HG02840 (cell line): ENCODE results near the gene ALCAM.

Experiments used
- ATAC-seq: cut with Tn5 transposase; IDR thresholded peaks from one replicate; pipeline ENCODE4 v1.9.1; 2021; ENCODE audit warnings: mild to moderate bottlenecking, moderate library complexity, moderate number of reproducible peaks; ENCODE audit not compliant: unreplicated experiment, low FRiP score

The ALCAM gene

DNA sequence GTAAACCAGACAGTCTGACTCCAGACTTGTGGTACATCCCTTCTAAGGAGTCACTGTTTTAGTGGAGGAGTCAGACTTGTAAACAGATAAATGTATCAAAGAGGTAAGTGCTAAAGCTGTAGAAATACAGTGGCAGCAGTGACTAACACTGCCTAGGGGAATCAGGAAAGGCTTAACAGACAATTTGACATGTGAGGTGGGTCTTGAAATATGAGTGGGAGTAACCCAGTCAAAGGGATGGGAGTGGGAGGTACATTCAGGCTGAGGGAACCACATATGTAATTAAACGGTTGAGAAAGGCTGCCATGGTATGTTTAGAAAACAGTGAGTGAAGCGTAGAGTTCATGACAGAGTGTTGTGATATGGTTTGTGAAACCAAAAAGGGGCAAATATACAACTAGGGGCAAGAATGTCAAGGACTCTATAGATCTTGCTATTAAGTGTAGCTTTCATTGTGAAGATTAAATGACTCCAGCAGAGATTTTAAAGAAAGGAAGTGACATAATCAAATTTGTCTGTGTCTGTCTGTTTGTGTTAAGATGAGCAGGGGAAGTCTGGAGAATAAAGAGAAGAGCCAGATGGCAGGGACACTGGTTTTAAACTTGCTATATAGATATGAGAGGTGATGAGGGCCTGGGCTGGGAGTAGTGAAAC is 11.2 kb upstream of the ALCAM start:
- ATAC-seq, result no peak

DNA sequence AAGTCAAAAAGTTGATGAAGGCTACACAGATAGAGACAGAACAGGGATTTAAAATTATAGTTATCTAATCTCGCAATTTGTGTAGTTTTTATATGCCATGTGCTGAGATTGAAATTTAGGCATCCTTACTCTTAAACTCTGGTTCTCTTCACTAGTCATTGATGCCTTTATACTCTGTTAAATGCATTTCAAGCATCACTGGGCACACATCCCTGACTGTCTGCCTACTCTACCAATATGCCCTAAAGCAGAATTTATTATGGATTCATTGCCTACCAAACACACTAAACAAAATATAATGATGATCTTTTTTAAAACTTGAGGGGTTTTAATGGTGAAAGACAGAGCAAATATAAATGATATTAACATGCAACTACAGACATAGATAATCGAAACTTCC is 10.3 kb upstream of the ALCAM start:
- ATAC-seq, result no peak

DNA sequence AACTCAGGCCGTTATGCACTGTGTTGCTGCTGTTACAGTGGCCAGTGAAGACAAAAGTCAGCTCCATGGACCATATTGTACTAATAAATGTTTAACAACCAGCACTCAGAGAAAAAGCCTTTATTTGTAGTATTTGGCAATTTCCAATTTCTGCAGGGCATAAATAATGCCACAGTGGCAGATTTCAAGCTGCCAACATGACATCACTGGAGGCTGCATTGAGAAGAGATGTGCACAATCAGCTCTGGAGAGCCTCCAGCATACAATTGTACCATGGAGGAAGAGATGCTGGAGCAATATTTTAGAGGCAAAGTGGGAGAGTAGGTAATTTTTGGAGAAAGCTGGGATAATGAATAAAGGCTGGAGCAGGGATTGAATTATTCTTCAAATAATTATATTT is 9.7 kb upstream of the ALCAM start:
- no peak for ATAC-seq

DNA sequence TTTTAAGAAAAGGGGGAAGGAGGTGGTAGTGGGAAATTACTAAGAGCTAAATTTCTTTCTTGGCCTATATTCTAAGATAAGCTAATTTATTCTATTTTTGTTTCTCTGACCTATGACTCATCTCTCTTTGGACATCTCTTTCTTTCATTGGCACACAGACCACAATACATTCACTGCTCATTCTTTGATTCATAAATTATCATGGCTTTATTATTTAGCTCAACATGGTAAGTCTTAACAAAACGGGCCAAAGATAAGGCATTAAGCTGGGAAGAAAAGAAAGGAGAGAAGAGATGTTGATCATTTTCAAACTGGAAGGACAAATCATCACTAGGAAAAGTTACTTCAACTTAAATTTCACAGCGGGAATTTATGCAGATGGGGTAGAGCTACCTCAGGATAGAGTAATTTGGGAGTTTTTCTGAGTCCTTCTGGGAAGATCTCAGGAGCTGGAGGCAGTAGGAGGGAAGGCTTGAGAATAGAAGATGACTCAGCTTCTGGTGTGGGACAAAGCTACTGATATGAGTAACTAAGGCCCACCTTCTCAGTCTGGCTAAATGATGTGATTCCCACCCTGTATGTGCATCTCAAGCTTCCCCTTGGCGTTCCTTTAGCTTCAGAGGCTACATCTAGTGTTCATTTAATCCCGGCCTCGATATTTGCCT is 7.5 kb upstream of the ALCAM start:
- ATAC-seq, result no peak

DNA sequence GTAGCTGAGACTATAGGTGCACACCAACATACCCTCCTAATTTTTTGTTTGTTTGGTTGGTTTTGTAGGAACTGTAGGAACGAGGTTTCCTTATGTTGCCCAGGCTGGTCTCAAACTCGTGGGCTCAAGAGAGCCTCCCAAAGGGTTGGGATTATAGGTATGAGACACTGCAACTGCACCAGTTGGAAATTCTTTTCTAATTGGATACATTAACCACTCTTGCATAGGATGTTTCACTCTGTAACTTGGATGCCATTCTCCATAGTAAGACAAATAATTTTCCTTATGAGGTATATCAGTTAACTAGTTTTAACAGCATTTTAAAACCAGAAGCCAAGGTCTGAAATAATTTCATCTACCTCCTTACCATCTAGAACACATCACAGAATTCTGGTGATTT is 6.7 kb upstream of the ALCAM start:
- no peak for ATAC-seq

DNA sequence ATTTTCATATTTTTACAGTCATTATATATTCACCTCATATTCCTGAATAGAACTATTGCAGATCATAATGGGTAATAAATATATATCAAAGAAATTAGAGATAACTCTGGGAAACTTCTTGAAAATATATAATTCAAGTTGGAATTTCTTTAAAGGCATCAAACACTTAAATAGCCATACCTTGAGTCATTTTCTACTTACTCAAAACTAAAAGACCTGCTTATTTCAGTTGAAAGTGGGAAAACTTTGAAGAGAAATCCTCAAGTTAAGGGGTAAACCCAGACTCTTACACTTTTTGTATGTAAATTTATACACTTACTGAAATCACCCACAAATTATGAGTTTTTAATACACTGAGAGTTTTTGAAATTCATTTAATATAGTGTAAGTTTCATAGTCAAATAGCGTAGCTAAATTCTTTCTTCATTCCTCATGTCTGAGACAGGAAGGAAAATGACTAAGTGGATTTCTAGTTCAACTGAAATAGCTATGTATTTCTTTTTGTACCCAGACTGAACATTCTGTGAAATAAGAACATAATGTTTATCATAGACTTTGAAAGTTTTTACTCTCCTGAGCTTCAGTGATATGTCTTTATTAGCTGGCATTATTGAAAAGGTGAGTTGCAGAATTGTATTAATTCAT is 4.6 kb upstream of the ALCAM start:
- ATAC-seq, result no peak

DNA sequence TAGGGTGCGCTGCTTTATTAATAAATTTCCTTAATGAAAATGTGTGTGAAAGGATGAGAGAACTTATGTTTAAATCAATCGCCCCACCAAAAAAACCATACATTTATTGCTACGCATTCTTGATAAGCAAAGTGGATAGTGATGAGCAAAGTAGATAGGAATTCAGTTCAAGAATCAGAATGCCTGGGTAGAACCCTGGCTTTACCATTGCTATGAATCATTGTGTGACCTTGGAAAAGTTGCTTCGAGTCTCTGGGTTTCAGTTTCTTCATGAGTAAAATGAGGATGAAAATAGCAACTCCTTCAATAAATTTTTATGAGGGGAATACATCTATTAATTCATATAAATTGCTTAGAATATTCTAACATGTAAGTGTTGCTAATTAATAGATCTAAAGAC is 2.6 kb upstream of the ALCAM start:
- no peak for ATAC-seq

DNA sequence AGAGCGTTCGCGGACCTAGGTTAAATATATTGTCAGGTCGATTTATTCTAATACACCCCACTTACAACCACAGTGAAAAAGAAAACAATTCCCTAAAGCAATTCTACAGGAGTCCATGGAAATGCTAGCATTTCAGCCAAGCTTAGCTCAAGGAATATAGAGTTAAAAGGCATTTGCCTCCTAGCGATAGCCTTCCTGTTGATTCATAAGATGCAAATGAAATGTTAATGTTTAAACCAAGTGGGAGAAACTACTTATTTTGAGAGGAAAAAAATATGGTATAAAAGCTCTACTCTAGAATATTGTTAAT is 1.7 kb upstream of the ALCAM start:
- ATAC-seq, result no peak

DNA sequence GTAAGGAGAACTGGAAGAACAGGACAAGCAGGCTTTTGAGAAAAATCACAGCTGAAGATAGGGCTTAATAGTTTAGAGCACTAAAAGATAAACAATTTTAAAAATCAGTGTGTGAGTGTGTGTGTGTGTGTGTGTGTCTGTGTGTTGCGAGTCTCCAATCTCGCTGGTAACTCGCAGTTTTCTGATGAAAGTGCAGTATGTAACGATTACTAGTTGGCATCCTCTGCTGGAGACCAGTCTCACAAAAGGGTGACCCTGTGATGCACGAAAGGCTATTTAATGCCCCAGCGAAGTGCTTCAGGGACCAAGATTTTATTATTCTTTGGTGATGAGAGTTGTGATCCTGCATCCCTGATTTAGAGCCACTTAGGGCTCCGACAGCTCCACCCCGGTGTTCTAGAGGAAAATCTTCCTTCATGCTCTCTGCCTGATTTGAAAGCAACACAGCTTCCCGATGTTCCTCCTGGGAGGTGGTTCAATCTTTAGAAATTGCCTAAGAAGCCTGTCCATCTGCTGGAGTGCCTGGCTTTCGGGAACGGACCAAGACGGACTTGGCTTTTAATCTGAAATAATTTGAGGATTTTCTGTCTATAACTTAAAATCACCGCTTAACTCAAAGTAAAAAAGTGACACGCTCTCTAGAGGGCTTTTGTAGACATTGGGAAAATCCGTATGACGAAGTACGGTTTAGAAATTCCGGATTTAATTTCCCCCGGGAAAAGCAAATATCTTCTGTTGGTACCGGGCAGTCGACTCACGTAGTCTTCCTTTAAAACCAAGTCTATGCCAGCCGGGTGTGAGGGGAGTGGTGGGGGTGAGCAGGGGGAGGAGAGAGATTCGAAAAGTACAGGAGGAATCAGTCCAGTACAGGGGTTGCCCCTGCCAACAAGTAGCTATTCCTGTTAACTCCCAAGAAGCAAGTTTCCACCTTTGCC is 1.1 kb upstream of the ALCAM start:
- ATAC-seq, result no peak

DNA sequence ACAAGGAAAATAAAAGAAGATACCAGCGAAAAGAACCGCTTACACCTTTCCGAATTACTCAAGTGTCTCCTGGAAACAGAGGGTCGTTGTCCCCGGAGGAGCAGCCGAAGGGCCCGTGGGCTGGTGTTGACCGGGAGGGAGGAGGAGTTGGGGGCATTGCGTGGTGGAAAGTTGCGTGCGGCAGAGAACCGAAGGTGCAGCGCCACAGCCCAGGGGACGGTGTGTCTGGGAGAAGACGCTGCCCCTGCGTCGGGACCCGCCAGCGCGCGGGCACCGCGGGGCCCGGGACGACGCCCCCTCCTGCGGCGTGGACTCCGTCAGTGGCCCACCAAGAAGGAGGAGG is 325 bp downstream of the ALCAM start:
- ATAC-seq, result no peak

DNA sequence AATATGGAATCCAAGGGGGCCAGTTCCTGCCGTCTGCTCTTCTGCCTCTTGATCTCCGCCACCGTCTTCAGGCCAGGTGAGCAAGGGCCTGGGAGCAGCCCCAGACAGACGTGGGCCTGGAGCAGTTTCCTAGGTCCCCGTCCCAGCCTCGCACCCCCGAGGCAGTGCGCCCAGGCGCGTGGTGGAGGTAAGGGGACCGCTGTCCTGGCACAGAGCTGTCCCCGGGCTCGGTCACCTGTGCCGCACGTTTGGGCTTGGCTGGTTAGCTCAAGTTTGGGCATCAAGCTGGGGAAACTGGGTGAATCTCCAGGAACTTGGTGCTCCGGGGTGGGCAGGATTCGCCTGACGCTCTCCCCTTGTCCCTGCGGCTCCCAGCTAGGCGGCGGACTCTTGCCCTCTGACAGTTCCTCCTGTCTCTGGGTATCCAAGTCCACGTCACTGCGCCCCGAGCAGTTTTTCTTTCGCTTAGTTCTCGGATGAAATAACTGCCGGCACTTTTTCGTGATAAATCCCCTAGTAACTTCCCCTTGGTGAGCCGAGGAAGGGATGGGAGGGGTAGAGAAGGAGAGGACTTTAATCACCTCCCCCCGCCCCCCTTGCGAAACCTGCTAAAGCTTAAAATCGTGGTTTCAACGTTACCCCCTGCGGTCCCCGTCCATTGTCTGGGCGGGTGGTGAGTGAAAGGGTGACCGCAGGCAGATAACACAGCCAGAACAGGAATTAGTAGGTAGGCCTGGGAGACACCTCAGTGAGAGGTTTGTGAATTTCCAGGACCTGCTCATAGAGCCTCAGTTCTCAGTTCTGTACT is 901 bp downstream of the ALCAM start:
- peak; percentile 30 for ATAC-seq

DNA sequence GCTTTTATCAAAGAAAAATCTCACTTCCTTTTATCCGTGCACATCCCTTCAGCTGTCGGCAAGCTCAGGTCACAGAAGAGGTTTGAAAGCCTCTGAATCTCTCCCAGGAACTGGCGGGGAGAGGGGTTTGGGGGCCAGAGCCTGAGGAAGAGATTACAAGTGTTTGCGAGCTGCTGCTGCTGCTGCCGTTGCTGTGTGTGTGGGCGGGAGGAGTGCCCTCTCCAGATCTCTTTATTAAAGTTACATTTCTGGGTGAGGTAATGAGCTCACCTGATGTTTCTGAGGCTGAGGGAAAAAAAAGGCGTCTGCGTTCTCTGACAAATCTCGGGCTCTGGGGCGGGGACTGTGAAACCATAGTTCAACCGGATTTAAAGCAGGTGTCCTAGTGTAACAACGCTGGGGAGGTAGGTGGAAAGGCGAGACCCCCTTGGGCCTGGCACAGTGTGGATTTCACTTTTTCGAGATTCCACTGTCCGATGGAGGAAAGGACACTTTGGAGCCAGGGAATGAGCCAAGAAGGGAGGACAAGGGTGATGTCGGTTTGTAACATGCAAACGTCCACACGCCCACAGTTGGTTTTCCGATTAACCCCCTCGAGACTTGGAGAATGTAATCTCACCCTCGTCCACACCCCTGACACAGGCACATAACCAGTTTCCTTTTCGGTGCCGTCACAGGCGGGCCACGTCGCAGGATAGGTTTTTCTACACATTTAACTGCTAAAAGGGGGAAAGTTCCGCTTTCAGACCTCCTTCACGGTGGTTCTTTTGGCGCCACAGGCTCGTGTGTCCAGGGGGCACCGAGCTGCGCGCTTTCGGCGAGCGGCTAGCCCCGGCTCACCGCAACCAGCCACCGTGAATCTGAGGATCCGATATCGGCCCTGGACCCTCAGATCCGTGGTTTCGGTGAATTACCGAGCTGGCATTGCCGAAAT is 2.1 kb downstream of the ALCAM start:
- peak; percentile 24 for ATAC-seq

DNA sequence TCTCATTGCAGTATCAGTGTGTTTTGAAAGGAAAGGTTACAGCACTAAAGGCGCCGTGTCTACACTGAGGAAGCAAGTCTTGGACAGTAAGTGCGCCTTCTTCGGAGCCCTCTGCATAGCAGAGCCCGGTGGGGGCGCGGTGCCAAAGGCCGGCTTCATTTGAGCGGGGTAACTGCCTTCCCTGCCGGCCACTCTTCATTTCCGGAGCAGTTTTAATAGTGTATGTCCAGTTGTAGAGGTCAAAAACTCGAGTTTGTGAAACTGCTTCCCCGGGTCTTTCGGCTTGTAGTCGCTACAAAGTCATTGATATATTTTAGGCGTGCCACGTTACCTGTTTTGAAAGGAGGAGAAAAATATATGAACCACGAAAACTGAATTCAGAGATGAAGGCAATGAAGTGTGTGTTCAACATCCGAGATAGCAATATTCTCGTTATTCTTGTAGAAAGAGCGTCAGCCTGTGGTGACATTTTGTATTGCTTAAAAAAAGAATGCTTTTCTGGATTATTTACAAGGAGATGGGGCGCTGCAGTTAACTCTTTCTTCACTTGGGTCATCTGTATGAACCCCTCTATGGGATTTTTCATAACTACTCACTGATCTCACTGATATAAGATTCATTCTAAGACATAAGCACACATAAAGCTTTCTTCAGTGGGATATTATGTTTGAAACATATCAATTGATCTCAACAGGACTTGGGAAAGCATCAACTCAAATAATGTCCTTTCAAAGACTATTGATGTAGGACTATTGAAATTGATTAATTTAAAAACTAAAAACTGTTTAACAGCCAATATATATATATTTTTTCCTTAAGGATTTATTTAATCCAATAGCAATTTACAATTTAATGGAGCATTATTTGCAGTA is 3.0 kb downstream of the ALCAM start:
- no peak for ATAC-seq

DNA sequence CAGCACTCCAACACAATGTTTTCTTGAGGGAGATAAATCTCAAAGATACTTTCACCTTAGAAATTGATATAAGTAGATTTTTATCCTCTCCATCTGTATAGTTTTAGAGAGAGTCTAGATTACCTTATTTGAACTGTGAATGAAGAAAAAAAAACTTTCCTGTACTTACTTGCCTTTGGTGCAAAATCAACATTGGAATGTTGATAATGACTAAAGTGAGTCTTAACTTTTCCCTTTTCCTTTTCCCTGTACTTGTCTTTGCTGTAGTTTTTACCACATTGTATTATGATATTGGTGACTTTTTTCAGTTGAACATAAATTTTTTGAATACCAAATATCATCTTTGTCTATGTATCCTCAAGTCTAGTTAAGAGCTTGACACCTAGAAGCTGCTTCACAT is 6.7 kb downstream of the ALCAM start:
- ATAC-seq, result no peak

DNA sequence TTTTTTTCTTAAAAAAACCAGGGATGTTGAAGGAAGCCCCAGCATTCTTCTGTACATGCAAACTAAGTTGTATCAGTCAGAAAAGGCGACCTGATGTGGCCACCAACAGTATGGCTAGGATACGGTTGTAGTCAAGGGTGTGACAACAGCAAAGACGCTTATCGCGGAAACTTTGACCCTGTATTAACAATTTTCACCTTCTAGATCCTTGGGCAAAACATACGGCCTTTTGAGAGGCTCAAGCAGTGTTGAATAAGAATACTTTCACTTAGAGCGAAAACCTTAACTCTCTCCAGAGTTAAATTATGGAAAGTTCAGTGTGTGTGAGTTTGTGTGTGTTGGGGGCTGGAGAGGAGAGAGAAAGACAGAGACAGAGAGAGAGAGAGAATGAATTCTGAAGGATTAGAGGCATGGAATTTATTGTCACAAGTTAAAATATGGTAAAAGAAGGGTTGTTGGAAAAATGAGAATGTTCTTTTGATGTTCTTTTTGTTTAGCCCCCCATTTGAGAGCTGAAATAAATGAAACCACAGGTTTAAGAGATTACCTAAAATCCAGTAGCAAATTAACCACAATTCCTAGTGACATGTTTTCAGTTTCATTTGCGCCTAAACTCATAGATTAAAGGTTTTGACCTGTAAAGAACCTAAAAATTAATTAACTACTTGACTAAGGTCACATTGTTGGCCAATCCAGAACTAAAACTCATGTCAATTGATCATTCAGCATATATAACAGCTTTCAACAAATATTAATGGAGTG is 9.2 kb downstream of the ALCAM start:
- no peak for ATAC-seq

DNA sequence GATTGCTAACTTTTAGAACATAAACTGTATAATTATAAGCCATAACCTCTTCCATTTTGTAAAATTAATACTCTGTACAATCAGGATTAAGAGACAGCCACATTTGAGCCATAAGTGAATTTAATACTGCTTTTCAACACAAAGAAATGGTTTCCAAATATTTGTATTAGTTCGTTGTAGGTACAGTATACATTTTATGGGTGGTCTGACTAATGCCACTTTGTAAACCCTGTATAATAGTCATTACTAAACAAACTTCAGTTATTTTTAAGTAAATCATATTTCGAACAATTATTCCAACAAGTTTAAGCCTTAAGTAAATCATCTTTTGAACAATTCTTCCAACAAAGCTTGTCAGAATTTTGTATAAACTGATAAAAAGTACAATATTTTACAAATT is 11.0 kb downstream of the ALCAM start:
- ATAC-seq, result no peak

DNA sequence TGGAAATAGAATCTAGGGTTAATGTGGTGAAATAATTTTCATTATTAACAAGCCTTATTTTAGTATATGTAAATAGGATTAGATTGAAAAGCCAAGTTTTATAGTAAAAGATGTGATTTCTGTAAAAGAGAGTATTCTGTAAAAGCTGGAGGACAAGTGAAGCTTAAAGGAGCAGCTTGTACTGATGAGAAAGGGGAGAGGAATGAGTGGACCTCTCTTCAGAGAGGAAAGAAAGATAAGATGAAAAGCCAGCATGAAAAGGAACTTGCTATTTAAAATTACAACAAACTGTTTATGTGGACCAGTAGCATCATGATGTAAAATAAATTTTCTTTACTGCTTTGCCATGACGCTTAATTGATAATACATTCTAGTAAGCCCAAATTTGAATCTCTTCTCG is 18.5 kb downstream of the ALCAM start:
- ATAC-seq, result no peak
